ENCODE data around the gene MYO6. TPM values are rescaled to one million over a fixed set of nuclear protein-coding genes. Genes with fewer than 3 reads are reported as not detected.

Gene MYO6
- total RNA-seq, 1 experiment from 2014 or later: 44.1 TPM

GRCh38 chr6:75849329-75850025, 100.4 kb downstream of the MYO6 start:
- Histone ChIP-seq H3K27ac (ENCODE audit: low read depth, low read length) (peak overlapping the region; percentile 51), H3K4me1 (ENCODE audit: control insufficient read depth in 1 of 2, insufficient read depth in 2 of 2, low read length in 2 of 2) (peaks cover 21 to 28% of the 10 kb centered on the region in 2 experiments)
- DNase-seq (ENCODE audit: low read depth, low spot score): no peak

More at GRCh38 chr6:75849329-75850025, 100.4 kb downstream of the MYO6 start:
- ChIA-PET POLR2A (no interaction called here), RAD21 (ENCODE audit: low non-redundant PET in 1 of 2, low total read pairs in 2 of 2, uncharacterized antibody in 2 of 2, unreplicated experiment in 2 of 2) (no interaction called here), CTCF (interaction anchor here (2.0 kb wide), 1 partner anchor 44 kb away, joined by 5 read pairs; no protein-coding TSS in a partner anchor)
- Histone ChIP-seq H3K36me3 (ENCODE audit: control insufficient read depth in 1 of 2, insufficient read depth in 2 of 2, low read length in 2 of 2) (no peaks in the 10 kb centered on the region), H3K4me3 (replicated peaks in 1 of 2; ENCODE audit: low read depth in 1 of 2, low read length in 2 of 2) (no peak overlapping the region), H4K20me1 (ENCODE audit: insufficient read depth) (0 out of 2 replicates have a peak, but pooled peaks cover 6% of the 10 kb centered on the region), H2AFZ (ENCODE audit: low read depth, low read length, poor library complexity, severe bottlenecking) (no peak overlapping the region), H3K79me2 (ENCODE audit: insufficient read depth, low read length) (no peaks in the 10 kb centered on the region), H3K9me3 (ENCODE audit: control insufficient read depth in 1 of 2, insufficient read depth in 1 of 2, low read depth in 1 of 2, low read length in 2 of 2) (no peaks in the 10 kb centered on the region), H3K4me2 (ENCODE audit: low read length) (peak overlapping the region; percentile 5), H3K27me3 (ENCODE audit: insufficient read depth, low read length) (no peaks in the 10 kb centered on the region), H3K9me2 (ENCODE audit: insufficient read depth) (no peaks in the 10 kb centered on the region), H3K9ac (ENCODE audit: low read length) (no peak overlapping the region)
- 0 out of 2 replicates have a peak, but pooled peaks have one; percentile 23 for TF ChIP-seq SP1 (IDR thresholded peaks at IDR 0.05; ENCODE audit: low read depth)
- TF ChIP-seq ZFX (IDR thresholded peaks at IDR 0.05): no peak
- no peak for TF ChIP-seq ZBTB33 (IDR thresholded peaks at IDR 0.05; ENCODE audit: extremely low read depth, insufficient replicate concordance, low read length)
- 0 out of 2 replicates have a peak, but pooled peaks have one; percentile 14 for TF ChIP-seq JUND (IDR thresholded peaks at IDR 0.05)
- no peak for TF ChIP-seq TCF7L2 (IDR thresholded peaks at IDR 0.05; ENCODE audit: borderline replicate concordance, extremely low read depth, insufficient read depth, insufficient read length)
- no TSS peak for BruUV-seq (replicated peaks)
- peak; percentile 14; the same call in 1 of the 2 replicates for ATAC-seq
- intact Hi-C loops (cut with micrococcal nuclease): no loop called here

Data from HCT116 (cell line).